HG02840 (cell line): ENCODE measurements around the gene IMP4.
A peak's percentile ranks its signal among the peaks of the same experiment; 100 is the strongest.

ENCODE experiments used
- ATAC-seq: cut with Tn5 transposase; IDR thresholded peaks from one replicate; pipeline ENCODE4 v1.9.1; 2021; ENCODE audit warnings: mild to moderate bottlenecking, moderate library complexity, moderate number of reproducible peaks; ENCODE audit not compliant: unreplicated experiment, low FRiP score

The IMP4 gene

GRCh38 chr2:130375291-130376266 is 32.9 kb downstream of the IMP4 start:
- ATAC-seq, result no peak

- peak; percentile 47 for ATAC-seq
These were observed 34.0 kb downstream of the IMP4 start for GRCh38 chr2:130376433-130377293.

DNA sequence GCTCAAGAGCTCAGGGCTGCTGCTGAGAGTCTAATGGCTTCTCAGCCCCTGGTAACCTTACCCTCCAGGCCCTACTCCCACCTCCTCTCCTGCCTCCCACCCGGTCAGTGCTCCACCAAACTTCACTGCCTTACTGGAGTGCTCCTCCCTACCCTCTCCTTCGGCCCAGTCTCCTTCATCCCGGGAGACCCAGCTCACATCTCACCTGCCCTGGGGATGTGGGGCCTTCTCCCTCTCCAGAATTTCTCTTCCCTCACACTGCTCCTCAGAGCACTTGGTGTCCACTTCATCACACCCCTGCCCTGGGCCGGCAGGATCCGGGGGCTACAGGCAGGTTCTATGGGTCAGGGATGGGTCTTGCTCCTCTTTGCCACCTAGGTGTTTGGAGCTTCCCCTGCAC is 34.8 kb downstream of the IMP4 start:
- no peak for ATAC-seq

GRCh38 chr2:130378206-130378897 is 35.7 kb downstream of the IMP4 start:
- no peak for ATAC-seq

- ATAC-seq, result no peak
These were observed 36.2 kb downstream of the IMP4 start for GRCh38 chr2:130378898-130379214.

GRCh38 chr2:130380096-130380934 is 37.6 kb downstream of the IMP4 start:
- no peak for ATAC-seq

DNA sequence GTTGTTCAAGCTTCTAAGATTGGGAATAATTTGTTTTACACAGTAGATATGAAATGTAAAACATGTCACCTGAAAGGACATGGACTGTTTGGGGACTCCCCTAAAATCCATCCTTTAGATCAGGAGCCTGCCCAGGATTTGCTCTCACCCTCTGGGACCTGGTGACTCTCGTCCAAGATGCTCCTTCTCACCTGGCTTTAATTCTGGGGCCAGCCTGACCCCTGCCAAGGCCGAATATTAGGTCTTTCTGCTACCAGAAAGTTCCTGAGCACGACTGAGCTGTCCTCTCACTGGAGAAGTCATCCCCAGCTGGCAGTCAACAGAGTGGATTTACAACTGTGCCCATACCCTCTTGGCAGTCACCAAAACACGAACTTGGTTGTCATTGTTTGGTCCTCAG is 38.4 kb downstream of the IMP4 start:
- no peak for ATAC-seq

- no peak for ATAC-seq
These were observed 38.9 kb downstream of the IMP4 start for GRCh38 chr2:130381619-130382018.

DNA sequence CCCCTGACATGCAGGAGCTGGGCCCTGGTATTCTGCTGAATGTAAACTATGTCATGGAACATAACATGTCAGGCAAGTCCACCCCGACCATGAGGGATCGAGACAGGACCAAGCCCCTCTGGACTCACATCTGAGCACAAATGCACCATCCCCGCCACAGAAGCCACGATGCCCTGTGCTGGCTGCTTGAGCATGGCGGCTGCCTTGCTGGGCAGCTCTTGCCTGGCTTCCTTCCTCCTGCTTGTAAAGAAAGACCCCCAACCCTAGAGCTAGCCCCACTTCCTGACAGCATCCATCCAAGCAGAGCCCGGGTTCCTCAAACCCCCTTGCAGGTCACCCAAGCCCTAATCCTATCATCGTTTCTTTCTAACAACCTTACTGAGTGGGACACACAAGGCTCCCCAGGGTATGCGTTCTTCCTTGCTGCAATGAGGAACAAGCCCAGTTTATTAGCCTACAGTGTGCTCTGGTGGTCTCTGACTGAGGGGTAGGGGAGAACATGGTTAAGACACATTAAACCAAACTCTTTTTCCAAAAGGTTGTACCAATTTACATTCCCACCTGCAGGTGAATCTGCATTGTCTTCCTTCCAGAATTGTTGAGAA is 39.7 kb downstream of the IMP4 start:
- ATAC-seq, result no peak

- peak; percentile 33 for ATAC-seq
These were observed 43.0 kb downstream of the IMP4 start for GRCh38 chr2:130385709-130386108.

DNA sequence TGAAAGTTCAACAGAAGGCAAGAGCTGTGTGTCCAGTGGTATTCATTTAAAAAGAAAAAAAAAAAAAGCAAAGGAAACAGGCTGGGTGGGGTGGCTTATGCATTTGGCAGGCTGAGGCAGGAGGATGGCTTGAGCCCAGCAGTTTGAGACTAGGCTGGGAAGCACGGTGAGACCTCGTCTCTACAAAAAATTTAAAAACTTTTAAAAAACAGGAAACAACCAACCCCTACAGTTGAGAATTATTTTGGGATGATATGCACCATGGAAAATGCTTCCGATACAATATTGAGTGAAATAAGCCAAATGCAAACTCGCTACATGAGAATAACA is 44.3 kb downstream of the IMP4 start:
- no peak for ATAC-seq

DNA sequence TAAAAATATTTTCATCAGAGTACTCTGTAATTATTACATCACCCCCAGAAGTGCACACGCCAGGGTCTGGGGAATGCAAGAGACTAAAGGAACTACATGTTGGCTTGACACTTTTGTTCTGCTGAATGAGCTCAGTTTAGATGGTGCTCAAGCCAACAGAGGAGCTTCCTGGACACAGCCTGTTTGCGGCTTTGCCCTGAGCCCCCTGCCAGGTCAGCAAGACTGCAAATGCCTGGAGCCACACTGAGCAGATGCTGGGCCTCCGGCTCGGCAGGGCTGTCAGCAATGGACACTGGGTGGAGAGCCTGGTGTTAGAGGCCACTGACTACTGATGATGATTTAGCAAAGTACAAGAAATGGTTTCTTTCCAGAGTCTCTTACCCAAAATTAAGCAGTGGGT is 45.1 kb downstream of the IMP4 start:
- ATAC-seq, result no peak

DNA sequence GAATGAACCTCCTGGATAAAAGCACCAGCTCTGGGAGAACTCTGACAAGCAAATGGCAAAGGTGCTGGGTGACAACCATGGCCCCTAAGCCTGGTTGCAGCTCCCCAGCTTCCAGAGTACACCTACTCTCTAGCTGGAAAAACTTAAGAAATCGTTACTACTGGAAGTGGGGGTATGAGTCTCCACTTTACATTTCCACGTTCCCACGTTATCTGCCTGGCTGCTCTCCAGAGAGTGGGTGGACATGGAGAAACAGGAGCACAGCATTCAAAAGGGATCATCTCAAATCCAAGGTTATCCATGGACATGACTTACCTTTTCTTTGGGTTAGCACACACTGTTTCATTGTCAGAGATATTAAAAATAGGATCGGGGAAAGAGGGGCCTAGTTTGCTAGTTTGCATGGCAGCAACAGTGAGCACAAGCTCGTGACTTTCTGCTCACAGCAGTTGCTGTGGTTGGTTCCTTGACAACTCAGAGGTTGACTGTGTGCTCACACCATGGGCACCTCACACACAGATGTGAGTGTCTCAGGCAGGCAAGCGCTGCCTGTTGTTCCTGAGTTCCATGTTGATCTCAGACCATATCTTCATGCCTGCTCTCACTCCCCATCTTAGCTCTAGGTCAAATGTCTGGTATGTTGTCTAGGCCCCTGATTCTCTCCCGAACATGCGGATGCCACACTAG is 45.7 kb downstream of the IMP4 start:
- no peak for ATAC-seq

DNA sequence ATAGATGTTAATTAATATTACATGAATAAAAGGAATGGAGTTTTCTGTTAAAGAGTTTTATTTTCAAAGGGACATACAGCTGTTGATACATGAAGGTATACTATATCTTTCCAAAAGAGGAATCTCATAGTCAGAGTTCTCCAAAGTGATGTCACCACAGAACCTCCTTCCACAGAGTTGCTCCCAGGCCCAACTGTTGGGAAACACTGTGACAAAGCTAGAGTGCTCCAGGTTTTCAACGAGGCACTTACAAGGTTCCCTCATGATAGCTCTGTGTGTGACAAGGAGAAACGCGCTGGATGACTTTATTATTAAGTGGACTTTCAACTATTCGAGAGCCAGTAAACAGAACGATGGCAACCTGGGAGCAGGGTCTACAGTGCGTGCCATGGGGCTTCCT is 46.7 kb downstream of the IMP4 start:
- ATAC-seq, result no peak

DNA sequence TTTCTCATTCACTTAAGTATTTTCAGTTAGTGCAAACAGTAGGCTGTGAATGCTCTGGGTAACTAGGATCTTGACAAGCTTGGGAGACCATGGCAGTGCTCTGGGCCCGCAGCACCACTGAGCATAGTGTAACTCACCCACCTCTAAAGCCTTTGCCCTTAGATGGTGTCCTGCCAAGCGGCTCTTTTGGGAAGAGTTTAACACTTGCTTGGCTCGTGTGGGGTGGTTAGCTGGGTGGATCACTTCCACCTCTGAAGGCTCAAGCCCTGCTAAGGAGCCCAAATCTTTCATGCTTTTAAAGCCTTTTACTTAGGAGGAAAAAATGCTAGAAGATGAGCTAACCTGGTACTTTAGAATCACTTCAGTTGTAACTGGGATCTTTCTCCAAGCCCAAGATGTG is 47.1 kb downstream of the IMP4 start:
- no peak for ATAC-seq

GRCh38 chr2:130390460-130391057 is 47.9 kb downstream of the IMP4 start:
- peak; percentile 32 for ATAC-seq

DNA sequence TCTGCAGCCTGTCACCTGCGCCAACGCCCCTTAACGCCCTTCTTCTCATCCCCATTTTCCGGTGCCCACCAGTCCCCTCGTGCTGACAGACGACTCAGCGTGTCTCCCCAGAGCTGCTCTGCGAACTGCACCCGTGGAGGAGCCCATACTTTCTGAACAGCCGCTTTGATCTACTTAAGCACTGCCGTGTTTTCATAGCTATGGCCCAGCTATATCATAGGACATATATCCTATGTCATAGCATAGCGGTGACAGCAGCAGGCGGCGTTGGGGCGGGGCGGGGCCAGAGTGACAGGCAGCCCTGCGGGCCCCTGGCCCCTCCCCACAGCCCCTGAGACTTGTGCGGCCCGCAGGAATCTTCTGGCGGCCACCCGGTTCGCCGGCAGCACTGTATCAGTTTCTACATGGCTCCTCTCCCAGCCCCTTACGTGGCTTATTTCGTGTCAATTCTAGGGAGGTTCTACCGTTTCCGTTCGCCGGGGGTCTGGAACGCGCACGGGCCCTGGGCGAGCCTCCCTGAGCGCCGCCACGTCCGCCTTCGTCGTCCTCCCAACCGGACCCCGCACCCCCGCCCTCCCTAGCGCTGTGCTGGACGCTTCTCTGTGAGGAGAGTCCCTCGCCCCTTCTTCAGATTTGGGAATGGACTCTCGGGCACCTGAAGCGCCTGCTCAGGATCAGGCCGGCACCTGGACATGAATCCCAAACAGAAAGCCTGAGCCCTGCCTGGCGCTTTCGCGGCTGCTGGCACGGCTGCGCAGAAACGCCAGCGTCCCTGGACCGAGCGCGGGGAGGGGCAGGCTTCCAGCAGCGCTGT is 48.6 kb downstream of the IMP4 start:
- ATAC-seq, result peak; percentile 80
